ACC112 (cell line): ENCODE data around the gene AP5Z1.

ENCODE experiments used
- H2AFZ ChIP-seq: fragments of 200-600 bp; sonication (generic); one replicate; pipeline ENCODE4 v1.6.0; 2017; ENCODE audit warnings: antibody characterized with exemption, low read length; ENCODE audit not compliant: unreplicated experiment
- H3K27ac ChIP-seq: fragments of 200-600 bp; sonication (generic); 2 replicates; pipeline ENCODE4 v1.5.1; 2014; ENCODE audit warnings: low read depth, mild to moderate bottlenecking, antibody characterized with exemption, low read length, moderate library complexity
- H3K27me3 ChIP-seq: fragments of 200-600 bp; sonication (generic); 2 replicates; pipeline ENCODE4 v1.6.1; 2014; ENCODE audit warnings: mild to moderate bottlenecking, antibody characterized with exemption, low read length, moderate library complexity, mixed read lengths; ENCODE audit not compliant: insufficient read depth
- H3K36me3 ChIP-seq: fragments of 200-600 bp; sonication (generic); 2 replicates; pipeline ENCODE4 v1.6.1; 2016; ENCODE audit warnings: mild to moderate bottlenecking, antibody characterized with exemption, low read length, moderate library complexity, mixed read lengths; ENCODE audit not compliant: insufficient read depth
- H3K4me1 ChIP-seq: fragments of 200-600 bp; sonication (generic); one replicate; pipeline ENCODE4 v1.6.1; 2016; ENCODE audit warnings: low read length, mixed read lengths; ENCODE audit not compliant: insufficient read depth, unreplicated experiment, control insufficient read depth
- H3K4me3 ChIP-seq: fragments of 200-600 bp; sonication (generic); 2 replicates; pipeline ENCODE4 v1.5.1; 2014; ENCODE audit warnings: mild to moderate bottlenecking, low read depth, low read length
- H3K79me2 ChIP-seq: fragments of 200-600 bp; sonication (generic); one replicate; pipeline ENCODE4 v1.6.0; 2016; ENCODE audit warnings: low read length; ENCODE audit not compliant: control insufficient read depth, unreplicated experiment, insufficient read depth

AP5Z1 gene

DNA sequence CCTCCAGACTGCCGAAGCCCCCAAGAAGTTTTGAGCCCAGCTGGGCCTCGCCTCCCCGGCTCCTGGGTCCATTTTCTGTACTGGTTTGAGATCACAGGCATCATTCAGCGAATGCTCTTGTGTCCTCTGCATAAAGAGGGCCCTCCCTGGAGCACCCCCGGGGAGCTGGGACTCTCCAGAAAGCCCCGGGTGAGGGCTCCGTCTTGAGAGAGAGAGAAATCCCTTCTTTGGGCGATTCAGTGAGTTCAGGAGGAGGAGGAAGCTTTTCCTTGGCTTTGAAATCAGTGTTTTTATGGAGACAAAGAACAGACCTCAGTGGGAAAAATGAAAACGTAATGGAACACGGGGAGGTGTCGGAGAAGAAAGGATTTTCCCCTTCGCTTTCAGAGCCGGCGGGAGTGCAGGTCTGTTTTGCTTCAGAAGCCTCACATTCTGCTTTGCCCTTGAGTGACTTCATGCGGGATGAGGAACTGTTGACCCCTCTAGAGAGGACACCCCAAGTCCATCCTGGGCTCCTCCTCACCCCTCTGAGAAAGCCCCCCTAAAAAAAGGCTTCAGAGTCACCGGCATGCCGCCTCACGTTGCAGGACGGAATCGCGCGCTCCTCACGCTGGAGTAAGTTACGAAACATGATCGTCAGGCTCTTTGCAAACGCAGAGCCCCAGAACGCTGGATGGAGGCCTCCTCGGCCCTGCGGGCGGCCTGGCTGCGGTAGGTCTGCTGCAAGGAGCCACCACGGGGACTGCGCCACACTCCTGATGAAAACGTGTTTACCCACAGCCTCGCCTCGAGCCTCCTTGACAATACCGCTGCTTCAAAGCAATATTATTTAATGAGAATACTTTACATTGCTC lies 8.5 kb upstream of the AP5Z1 start:
- peaks cover 7% of the 10 kb centered on the region; the same call in 1 of the 2 replicates for H3K36me3 ChIP-seq

DNA sequence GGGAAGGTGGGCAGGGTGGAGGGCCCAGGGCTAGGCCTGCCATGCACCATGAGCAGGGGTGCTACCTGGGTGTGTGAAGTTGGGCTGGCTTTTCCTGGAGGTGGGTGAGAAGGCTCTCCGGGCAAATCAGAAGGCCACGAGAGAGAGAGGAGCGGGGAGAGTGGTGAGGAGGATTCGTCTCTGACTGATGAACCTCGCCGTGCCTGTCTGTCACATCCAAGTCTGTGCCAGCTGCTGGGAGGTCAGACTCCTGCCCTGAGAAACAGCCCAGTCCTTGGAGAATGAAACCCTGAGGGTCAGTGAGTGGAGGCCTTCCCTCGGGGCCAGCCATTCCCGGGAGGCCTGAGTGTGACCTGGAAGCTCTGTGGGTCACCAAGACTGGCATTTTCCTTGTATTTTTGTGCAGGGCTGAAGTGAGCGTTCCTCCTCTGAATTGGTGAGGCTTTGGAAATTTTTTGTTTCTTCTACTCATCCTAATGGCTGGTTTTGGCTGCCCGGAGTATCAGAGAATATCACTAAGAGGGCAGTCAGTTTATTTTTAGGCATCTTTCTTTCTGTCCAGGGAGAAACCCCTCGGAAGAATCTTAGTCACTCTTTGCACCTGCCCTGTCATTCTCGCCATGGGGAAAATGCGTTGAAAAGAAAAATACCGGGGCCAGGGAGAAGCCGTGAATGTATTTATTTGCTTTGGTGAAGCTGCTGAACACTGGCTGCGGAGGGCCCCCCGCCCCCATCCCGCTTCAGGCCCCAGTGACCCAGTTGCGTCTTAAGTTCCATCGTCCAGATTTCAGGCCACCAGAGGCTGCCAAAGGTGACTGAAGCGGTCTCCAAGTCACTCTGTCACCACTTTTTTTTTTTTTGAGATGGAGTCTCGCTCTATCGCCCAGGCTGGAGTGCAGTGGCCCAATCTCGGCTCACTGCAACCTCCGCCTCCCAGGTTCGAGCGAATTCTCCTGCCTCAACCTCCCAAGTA lies 6.5 kb upstream of the AP5Z1 start:
- Histone ChIP-seq H3K4me1 (peaks cover 1% of the 10 kb centered on the region), H3K27ac (no peak overlapping the region), H3K36me3 (no peaks in the 10 kb centered on the region), H2AFZ (no peak overlapping the region), H3K4me3 (no peak overlapping the region), H3K79me2 (no peaks in the 10 kb centered on the region), H3K27me3 (no peaks in the 10 kb centered on the region)

More for the DNA sequence above, 8.5 kb upstream of the AP5Z1 start:
- no peak overlapping the region for H2AFZ ChIP-seq
- no peaks in the 10 kb centered on the region for H3K27me3 ChIP-seq
- no peak overlapping the region for H3K27ac ChIP-seq
- no peaks in the 10 kb centered on the region for H3K79me2 ChIP-seq
- no peak overlapping the region for H3K4me3 ChIP-seq
- H3K4me1 ChIP-seq = no peaks in the 10 kb centered on the region

DNA sequence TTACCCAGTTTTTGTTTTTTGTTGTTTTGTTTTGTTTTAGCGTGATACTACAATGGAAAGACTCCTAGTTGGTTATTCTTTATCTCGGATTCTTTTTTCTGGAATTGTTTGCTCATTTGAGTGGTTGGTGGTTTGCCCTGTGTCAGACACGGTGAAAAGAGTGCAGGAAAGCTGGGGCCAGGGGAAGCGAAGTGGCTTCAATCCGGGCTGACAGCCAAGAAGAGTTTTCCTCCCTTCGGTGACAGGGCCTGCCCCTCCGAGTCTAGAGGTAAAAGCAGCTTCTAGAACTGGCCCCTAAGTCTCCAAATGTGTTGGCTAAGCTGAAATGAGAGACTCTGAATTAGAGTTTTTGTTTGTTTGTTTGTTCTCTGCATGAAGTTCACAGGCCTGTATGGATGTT lies 5.7 kb upstream of the AP5Z1 start:
- no peak overlapping the region for H3K27ac ChIP-seq
- H3K4me1 ChIP-seq = peaks cover 10% of the 10 kb centered on the region

DNA sequence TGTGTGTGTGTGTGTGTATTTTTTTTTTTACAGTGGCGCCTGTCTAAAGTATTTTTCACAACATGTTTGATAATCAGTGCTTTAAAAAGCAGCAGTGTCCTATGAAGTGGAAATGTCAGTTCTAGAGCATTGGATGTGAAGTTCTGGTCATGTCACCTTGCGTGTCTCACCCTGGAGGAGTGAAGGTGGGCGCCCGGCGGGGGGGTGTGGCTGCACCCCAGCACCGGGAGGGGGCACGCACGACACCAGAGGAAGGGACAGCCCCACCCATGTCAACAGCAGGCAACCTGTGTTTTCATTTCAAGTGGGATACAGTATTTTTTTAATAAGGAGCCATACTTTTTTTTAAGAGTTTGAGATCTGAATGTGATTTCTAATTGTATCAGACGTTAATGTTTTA lies 4.5 kb upstream of the AP5Z1 start:
- Histone ChIP-seq H3K27me3 (no peaks in the 10 kb centered on the region), H3K27ac (no peak overlapping the region), H3K79me2 (peaks cover 5% of the 10 kb centered on the region), H3K36me3 (no peaks in the 10 kb centered on the region), H3K4me3 (no peak overlapping the region), H3K4me1 (peaks cover 10% of the 10 kb centered on the region), H2AFZ (no peak overlapping the region)

More for the DNA sequence above, 5.7 kb upstream of the AP5Z1 start:
- no peaks in the 10 kb centered on the region for H3K79me2 ChIP-seq
- no peak overlapping the region for H2AFZ ChIP-seq
- no peaks in the 10 kb centered on the region for H3K27me3 ChIP-seq
- no peak overlapping the region for H3K4me3 ChIP-seq
- H3K36me3 ChIP-seq = no peaks in the 10 kb centered on the region

DNA sequence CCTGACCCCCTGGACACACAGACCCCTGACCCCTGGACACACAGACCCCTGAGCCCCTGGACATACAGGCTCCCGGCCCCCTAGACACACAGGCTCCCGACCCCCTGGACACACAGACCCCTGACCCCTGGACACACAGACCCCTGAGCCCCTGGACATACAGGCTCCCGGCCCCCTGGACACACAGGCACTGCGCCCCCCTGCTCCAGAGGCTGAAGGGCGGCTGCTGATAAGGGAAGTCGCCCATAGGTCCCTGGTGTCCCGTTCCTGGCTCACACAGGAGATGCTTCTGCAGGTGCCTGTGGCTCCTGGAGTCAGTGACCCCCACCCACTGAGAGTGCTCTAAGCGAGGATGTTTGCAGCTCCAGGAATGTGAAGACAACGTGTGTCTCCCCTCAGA lies 3.7 kb upstream of the AP5Z1 start:
- H2AFZ ChIP-seq = no peak overlapping the region
- peaks cover 12% of the 10 kb centered on the region for H3K4me1 ChIP-seq
- H3K4me3 ChIP-seq = no peak overlapping the region
- peaks cover 13% of the 10 kb centered on the region for H3K79me2 ChIP-seq
- no peaks in the 10 kb centered on the region for H3K36me3 ChIP-seq
- no peaks in the 10 kb centered on the region for H3K27me3 ChIP-seq
- no peak overlapping the region for H3K27ac ChIP-seq

DNA sequence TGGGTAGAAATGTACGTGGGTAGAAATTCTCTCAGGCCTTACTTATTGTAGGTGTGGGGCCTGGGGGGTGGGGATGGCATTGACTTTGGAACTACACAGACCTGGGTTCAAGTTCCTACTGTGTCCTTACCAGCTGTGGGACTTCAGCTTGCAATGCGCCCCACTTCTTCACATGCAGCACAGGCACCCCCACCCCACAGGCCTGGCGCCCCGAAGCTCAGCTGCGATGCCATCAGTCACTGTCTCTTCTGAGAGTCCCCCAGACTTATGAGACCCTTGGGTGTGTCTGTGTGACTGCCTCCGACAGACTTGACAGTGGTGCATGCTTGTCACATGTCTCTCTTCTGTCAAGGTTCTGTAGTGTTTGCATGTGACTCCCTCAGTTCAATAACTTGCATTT lies 3.1 kb upstream of the AP5Z1 start:
- H3K36me3 ChIP-seq = no peaks in the 10 kb centered on the region
- H3K79me2 ChIP-seq = peaks cover 18% of the 10 kb centered on the region
- peaks cover 15% of the 10 kb centered on the region for H3K4me1 ChIP-seq
- no peak overlapping the region for H2AFZ ChIP-seq
- H3K27ac ChIP-seq = no peak overlapping the region
- no peaks in the 10 kb centered on the region for H3K27me3 ChIP-seq
- no peak overlapping the region for H3K4me3 ChIP-seq

DNA sequence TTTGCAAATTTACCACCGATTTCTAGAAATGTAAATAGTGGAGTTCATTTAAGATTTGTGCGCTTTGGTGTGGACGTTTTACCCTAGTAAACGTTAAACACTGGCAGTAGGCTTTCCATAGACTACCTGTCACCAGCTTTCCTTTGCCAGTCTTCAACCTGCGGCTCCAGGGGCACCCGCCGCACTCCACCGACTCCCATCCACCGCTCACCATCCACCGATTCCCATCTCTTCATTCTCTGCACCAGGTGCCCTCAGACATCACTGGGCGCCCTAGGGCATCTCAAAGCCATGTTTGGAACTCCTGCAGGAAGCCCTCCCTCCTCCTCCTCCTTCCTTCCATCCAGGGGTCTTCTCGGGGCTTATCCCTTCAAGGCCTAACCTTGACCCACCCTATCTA lies 1.4 kb upstream of the AP5Z1 start:
- Histone ChIP-seq H3K27me3 (no peaks in the 10 kb centered on the region), H3K4me1 (peaks cover 25% of the 10 kb centered on the region), H3K4me3 (peak overlapping the region; percentile 94), H3K27ac (0 out of 2 replicates have a peak overlapping the region, but pooled peaks have one; percentile 92), H3K79me2 (peaks cover 30% of the 10 kb centered on the region), H2AFZ (no peak overlapping the region), H3K36me3 (no peaks in the 10 kb centered on the region)

DNA sequence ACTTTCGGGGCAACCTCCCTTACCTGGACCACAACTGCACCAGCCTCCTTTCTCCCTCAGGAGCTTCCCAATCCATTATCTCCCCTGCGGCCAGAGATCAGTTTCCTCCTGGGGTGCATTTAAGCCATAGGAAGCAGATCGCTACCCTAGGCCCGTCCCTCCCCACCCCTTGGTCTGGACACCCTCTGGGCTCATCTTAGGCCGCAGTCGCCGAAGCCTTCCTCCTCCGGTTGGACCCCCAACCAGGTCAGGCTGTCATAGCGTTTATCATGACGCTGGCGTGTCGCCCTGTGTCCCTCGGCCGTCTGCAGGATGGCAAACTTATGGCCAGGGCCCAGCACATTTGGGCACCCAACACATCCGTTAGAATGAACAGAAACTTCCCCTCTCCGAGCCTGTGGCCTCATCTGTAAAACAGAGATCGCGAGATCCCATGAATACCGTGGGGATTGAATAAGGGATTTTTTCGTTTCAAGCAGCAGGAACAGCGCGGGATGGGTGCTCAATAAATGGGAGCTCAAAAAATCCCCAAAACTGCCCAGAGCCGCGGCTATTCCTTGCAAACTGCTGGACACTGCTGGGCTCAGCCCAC lies 669 bp upstream of the AP5Z1 start:
- peaks cover 31% of the 10 kb centered on the region for H3K79me2 ChIP-seq
- peak overlapping the region; percentile 94 for H3K4me3 ChIP-seq
- peaks cover 25% of the 10 kb centered on the region for H3K4me1 ChIP-seq
- peak overlapping the region; percentile 92 for H3K27ac ChIP-seq
- H3K27me3 ChIP-seq = no peaks in the 10 kb centered on the region
- H2AFZ ChIP-seq = peak overlapping the region; percentile 95
- no peaks in the 10 kb centered on the region for H3K36me3 ChIP-seq

DNA sequence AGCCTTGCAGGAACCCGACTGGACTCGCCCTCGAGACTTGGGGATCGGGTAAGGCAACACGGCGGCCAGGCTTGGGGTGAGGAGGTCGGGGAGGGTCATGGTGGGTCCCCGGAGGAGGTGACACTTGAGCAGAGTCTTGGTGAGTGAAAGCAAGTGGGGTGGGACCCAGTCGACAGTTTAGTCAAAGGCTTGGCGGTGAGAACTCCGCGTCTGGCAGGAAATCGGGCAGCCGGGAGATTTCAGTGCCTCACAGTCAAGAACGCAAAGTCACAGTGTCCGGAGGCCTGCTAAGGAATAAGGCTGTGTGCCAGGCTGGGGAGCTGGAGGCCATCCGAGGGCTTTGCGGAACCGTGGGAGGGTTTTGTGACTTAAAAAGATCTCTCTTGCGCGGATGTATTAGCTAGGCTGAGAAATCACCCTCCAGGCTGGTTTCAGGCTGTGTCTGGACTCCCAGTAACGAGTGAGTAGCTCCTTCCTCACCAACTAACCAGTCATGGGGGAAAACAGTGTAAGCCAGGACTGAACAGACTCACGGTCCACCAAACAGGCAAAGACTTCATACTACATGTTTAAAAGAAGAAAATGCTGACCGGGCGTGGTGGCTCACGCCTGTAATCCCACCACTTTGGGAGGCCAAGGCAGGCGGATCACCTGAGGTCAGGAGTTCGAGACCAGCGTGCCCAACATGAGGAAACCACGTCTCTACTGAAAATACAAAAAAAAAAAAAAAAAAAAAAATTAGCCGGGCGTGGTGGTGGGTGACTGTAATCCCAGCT lies 613 bp downstream of the AP5Z1 start:
- H3K27me3 ChIP-seq = no peaks in the 10 kb centered on the region
- H3K27ac ChIP-seq = peak overlapping the region; percentile 92
- H2AFZ ChIP-seq = peak overlapping the region; percentile 28
- peaks cover 38% of the 10 kb centered on the region for H3K79me2 ChIP-seq
- H3K36me3 ChIP-seq = no peaks in the 10 kb centered on the region
- peaks cover 25% of the 10 kb centered on the region for H3K4me1 ChIP-seq
- H3K4me3 ChIP-seq = peak overlapping the region; percentile 94

DNA sequence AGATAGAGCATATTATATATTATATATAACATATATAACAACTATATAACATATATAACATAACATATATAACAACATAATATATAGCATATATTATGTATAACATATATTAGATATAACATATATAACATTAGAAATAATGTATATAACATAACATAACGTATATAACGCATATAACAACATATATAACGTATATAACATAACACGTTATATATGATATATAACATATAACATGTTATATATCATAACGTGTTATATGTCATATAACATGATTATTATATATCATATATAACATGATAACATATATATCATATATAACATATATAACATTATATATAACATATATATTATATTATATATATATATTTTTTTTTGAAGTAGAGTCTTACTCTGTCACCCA lies 3.7 kb downstream of the AP5Z1 start:
- H3K4me3 ChIP-seq = no peak overlapping the region
- no peak overlapping the region for H3K27ac ChIP-seq
- no peaks in the 10 kb centered on the region for H3K27me3 ChIP-seq
- peaks cover 40% of the 10 kb centered on the region for H3K79me2 ChIP-seq
- H3K4me1 ChIP-seq = peaks cover 21% of the 10 kb centered on the region
- peaks cover 3% of the 10 kb centered on the region; the same call in 1 of the 2 replicates for H3K36me3 ChIP-seq
- H2AFZ ChIP-seq = no peak overlapping the region
